Measurements from ENCODE around the gene DECR2.

DNA sequence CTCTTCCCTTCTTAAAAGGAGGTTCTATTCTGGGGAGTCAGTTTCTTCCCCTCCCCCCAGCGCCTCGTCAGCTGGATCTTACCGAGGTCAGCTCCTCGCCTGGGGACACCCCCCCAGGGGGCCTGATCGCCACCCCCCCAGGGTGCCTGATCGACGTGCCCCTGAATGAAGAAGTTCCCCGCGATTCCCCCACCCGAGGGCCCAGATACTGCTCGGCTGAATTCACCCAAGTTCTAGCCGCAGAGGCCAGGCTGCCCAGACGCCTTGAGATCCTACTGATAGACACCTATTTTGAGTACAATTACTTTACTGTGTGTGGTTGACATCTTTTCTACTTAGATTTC is 25.2 kb downstream of the DECR2 start:
- TF ChIP-seq, protein P1, sequence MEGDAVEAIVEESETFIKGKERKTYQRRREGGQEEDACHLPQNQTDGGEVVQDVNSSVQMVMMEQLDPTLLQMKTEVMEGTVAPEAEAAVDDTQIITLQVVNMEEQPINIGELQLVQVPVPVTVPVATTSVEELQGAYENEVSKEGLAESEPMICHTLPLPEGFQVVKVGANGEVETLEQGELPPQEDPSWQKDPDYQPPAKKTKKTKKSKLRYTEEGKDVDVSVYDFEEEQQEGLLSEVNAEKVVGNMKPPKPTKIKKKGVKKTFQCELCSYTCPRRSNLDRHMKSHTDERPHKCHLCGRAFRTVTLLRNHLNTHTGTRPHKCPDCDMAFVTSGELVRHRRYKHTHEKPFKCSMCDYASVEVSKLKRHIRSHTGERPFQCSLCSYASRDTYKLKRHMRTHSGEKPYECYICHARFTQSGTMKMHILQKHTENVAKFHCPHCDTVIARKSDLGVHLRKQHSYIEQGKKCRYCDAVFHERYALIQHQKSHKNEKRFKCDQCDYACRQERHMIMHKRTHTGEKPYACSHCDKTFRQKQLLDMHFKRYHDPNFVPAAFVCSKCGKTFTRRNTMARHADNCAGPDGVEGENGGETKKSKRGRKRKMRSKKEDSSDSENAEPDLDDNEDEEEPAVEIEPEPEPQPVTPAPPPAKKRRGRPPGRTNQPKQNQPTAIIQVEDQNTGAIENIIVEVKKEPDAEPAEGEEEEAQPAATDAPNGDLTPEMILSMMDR (IDR thresholded peaks at IDR 0.05) = no peak
- no peak for TF ChIP-seq EZH2 (IDR thresholded peaks at IDR 0.05)
